Measurements from ENCODE around the gene HDGFL2.

The HDGFL2 gene

GRCh38 chr19:4472174-4472974, at the start of gene HDGFL2:
HDGFL2 (plus strand) TSS chr19:4472297; CDS start chr19:4472351, 54 bp downstream.
- DNase-seq (ENCODE audit: low read depth) = no peak
- peak within 1 kb of the TSS; percentile 83 for H3K4me3 ChIP-seq (replicated peaks; ENCODE audit: low read depth, low read length)
- TF ChIP-seq CTCF (IDR thresholded peaks at IDR 0.05; ENCODE audit: low read length, missing control alignments) = no peak

- no peak for TF ChIP-seq CTCF (IDR thresholded peaks at IDR 0.05; ENCODE audit: low read length, missing control alignments)
- no peak overlapping the region for H3K4me3 ChIP-seq (replicated peaks; ENCODE audit: low read depth, low read length)
- DNase-seq (ENCODE audit: low read depth) = no peak
Measured at GRCh38 chr19:4423416-4424126, 48.5 kb upstream of the HDGFL2 start.

- TF ChIP-seq CTCF (IDR thresholded peaks at IDR 0.05; ENCODE audit: low read length, missing control alignments) = no peak
- peak; percentile 74 for DNase-seq (ENCODE audit: low read depth)
Measured at GRCh38 chr19:4425537-4425936, 46.6 kb upstream of the HDGFL2 start.

GRCh38 chr19:4428326-4428975, 43.6 kb upstream of the HDGFL2 start:
- TF ChIP-seq CTCF (IDR thresholded peaks at IDR 0.05; ENCODE audit: low read length, missing control alignments) = no peak
- H3K4me3 ChIP-seq (replicated peaks; ENCODE audit: low read depth, low read length) = no peak overlapping the region
- no peak for DNase-seq (ENCODE audit: low read depth)

More at GRCh38 chr19:4425537-4425936, 46.6 kb upstream of the HDGFL2 start:
- H3K4me3 ChIP-seq (replicated peaks; ENCODE audit: low read depth, low read length) = no peak overlapping the region

- DNase-seq (ENCODE audit: low read depth) = no peak
- no peak for TF ChIP-seq CTCF (IDR thresholded peaks at IDR 0.05; ENCODE audit: low read length, missing control alignments)
- no peak overlapping the region for H3K4me3 ChIP-seq (replicated peaks; ENCODE audit: low read depth, low read length)
Measured at GRCh38 chr19:4429256-4429655, 42.8 kb upstream of the HDGFL2 start.

GRCh38 chr19:4429771-4430171, 42.3 kb upstream of the HDGFL2 start:
- H3K4me3 ChIP-seq (replicated peaks; ENCODE audit: low read depth, low read length) = no peak overlapping the region
- DNase-seq (ENCODE audit: low read depth) = no peak
- no peak for TF ChIP-seq CTCF (IDR thresholded peaks at IDR 0.05; ENCODE audit: low read length, missing control alignments)

All from fibroblast of pulmonary artery (primary cell).